Psoas muscle (tissue), 8 donors: ENCODE data around the gene PLGRKT. TPM values are rescaled to one million over a fixed set of nuclear protein-coding genes. Genes with fewer than 3 reads are reported as not detected.
A peak's percentile ranks its signal among the peaks of the same experiment; 100 is the strongest.

Experiments used
- ATAC-seq, 4 donors: fragments of 200-7000 bp; cut with Tn5 transposase; one replicate each; pipeline ENCODE4 v1.9.1; 2020; ENCODE audit warnings: moderate library complexity in 3 of 4, mild to moderate bottlenecking in 2 of 4
- DNase-seq, 2 donors: peaks; one replicate each; pipeline ENCODE4 v3.0.0-alpha.2; 2020
- H3K27ac ChIP-seq: fragments of 200-600 bp; one replicate; pipeline ENCODE4 v1.8.0; 2022
- H3K27me3 ChIP-seq, 3 donors: fragments of 200-600 bp in 1 of 3; one replicate each; pipeline versions ENCODE4 v1.6.1 to v1.8.0; 2013 to 2022; ENCODE audit warnings: low read length in 2 of 3, mild to moderate bottlenecking in 2 of 3, moderate library complexity in 1 of 3; ENCODE audit not compliant: insufficient read depth in 3 of 3
- H3K36me3 ChIP-seq, 2 donors: fragments of 200-600 bp in 1 of 2; one replicate each; pipeline versions ENCODE4 v1.6.1 to v1.8.0; 2013 to 2022; ENCODE audit warnings: low read depth in 1 of 2, mild to moderate bottlenecking in 1 of 2, moderate library complexity in 1 of 2; ENCODE audit not compliant: insufficient read depth in 1 of 2
- H3K4me1 ChIP-seq: fragments of 200-600 bp; one replicate; pipeline ENCODE4 v1.8.0; 2022
- H3K4me3 ChIP-seq: fragments of 200-600 bp; one replicate; pipeline ENCODE4 v1.8.0; 2022; ENCODE audit warnings: mild to moderate bottlenecking
- H3K9me3 ChIP-seq: fragments of 200-600 bp; one replicate; pipeline ENCODE4 v1.8.0; 2022
- WGBS, 3 donors: extraction: QIAGEN DNeasy Blood & Tissue Kit; methylation state at CpG; one replicate each; pipeline versions ENCODE4 v1.1.6 to v1.1.7; 2013; 5-methylcytosine and 5-hydroxymethylcytosine counted together
- intact Hi-C, 2 donors: fragments of 100-400 bp; cut with DNase I; formaldehyde crosslinking; loops; one replicate each; pipeline versions ENCODE4 v1.11.0 to v1.14.2; 2022
- polyA plus RNA-seq, 3 donors: library from polyadenylated mRNA; stranded (reverse); fragments of 200-250 nt; gene quantifications; one replicate each; pipeline ENCODE4 v1.2.3, GENCODE V29; 2013
- total RNA-seq, 4 donors: library from RNA; stranded (reverse); fragmentation: NEBNext Ultra II Directional in 2 of 4; extraction: Animal tissue kit (Norgen Biotek cat#: 25700) in 2 of 4; gene quantifications; one replicate each; pipeline versions ENCODE4 v1.2.1 to v1.2.4, GENCODE V29; 2021 to 2023
- TF ChIP-seq, protein P1 (sequence below): fragments of 200-600 bp; IDR thresholded peaks from one replicate; pipeline ENCODE4 v1.8.0; 2022; ENCODE audit warnings: antibody characterized with exemption
- donor health status: healthy with polysubstance abuse.
- donor health status: DM: no; HTN: no; CAD: no; lungs with moderate emphysema.
- donor health status: Bipolar disorder and iron deficiency.
- donor health status: healthy.
- donor health status: DM: yes; HTN: yes; CAD: no.
- donor health status: DM: no; HTN: no; CAD: no.
- donor health status: DM: no; HTN: no; CAD: no.
- donor health status: DM: yes; HTN: yes; CAD: no.

PLGRKT gene
- total and polyA plus RNA-seq, 7 donors, result 21.4 to 50.4 (median 26.4) TPM

DNA sequence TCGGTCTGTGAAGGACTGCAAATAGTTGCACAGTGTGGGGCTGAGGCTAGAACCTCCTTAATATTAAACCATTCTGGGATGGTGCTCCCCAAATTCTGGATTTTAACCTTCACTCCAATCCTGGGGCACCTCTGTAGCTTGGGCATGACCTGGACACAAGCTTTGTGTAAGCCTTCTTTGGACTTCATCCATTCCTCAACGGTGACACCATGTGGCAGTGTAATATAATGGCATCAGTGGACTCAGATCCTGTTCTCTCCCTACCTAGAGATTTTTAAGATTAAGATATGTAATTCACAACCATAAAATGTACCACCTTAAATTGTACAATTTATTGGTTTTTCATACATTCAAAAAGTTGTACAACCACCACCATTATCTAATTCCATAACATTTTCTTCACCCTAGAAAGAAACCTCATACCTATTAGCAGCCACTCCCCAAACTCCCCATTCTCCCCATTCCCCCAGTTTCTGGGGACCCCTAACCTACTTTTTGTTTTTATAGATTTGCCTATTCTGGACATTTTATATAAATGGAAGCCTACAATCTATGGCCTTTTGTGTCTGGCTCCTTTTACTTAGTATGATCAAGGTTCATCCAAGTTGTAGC, 4.8 kb upstream of the PLGRKT start:
- Histone ChIP-seq H3K4me1 (peaks cover 7% of the 10 kb centered on the region), H3K4me3 (no peak overlapping the region), H3K36me3 (no peaks in the 10 kb centered on the region), H3K27ac (no peak overlapping the region), H3K9me3 (no peaks in the 10 kb centered on the region), H3K27me3 (no peaks in the 10 kb centered on the region)
- ATAC-seq (peak in 3 of 4 donors; percentile 42 to 49 (median 47)), DNase-seq (no peak)
- WGBS, 3 donors, result 35 to 42% (median 39%) methylated on average over 2 of the region's 2 CpGs
- TF ChIP-seq, protein P1, sequence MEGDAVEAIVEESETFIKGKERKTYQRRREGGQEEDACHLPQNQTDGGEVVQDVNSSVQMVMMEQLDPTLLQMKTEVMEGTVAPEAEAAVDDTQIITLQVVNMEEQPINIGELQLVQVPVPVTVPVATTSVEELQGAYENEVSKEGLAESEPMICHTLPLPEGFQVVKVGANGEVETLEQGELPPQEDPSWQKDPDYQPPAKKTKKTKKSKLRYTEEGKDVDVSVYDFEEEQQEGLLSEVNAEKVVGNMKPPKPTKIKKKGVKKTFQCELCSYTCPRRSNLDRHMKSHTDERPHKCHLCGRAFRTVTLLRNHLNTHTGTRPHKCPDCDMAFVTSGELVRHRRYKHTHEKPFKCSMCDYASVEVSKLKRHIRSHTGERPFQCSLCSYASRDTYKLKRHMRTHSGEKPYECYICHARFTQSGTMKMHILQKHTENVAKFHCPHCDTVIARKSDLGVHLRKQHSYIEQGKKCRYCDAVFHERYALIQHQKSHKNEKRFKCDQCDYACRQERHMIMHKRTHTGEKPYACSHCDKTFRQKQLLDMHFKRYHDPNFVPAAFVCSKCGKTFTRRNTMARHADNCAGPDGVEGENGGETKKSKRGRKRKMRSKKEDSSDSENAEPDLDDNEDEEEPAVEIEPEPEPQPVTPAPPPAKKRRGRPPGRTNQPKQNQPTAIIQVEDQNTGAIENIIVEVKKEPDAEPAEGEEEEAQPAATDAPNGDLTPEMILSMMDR, result peak; percentile 61
- intact Hi-C loops, result loop anchor here in 1 of 2 donors (10.0 kb wide), 1 partner anchor 272 kb away; no protein-coding TSS in a partner anchor

DNA sequence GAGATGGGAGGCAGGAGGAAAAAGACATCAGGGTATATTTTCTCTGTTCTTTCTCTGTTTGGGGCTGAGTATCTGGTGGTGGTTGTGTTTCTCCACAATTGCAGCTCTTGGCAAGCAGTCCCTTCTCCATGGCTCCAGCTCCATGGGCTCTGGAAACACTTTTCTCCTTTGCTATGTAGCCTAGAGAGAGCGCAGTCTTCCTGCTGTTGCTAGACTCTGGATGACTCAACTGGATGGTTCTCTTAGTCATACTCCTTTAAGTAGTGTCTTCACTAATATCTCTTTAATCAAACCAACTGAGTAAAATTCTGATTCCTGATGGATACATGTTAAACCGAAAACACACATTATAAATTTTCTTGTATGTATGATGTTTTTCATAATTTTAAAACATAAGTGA, 3.3 kb upstream of the PLGRKT start:
- intact Hi-C loops, result loop anchor here in 1 of 2 donors (10.0 kb wide), 1 partner anchor 274 kb away; no protein-coding TSS in a partner anchor
- DNase-seq (no peak), ATAC-seq (no peak)
- H3K9me3 ChIP-seq, result no peaks in the 10 kb centered on the region
- no peaks in the 10 kb centered on the region for H3K27me3 ChIP-seq
- H3K36me3 ChIP-seq, result peaks cover 2 to 3% of the 10 kb centered on the region in 2 donors
- H3K27ac ChIP-seq, result no peak overlapping the region
- peaks cover 12% of the 10 kb centered on the region for H3K4me1 ChIP-seq
- WGBS, 3 donors, result 97 to 100% (median 98%) methylated on average over 2 of the region's 2 CpGs
- no peak overlapping the region for H3K4me3 ChIP-seq
- TF ChIP-seq, protein P1, result no peak

- Histone ChIP-seq H3K27ac (no peak overlapping the region), H3K4me3 (no peak overlapping the region), H3K9me3 (no peaks in the 10 kb centered on the region), H3K36me3 (peaks cover 2 to 9% of the 10 kb centered on the region in 2 donors), H3K4me1 (peaks cover 15% of the 10 kb centered on the region), H3K27me3 (no peaks in the 10 kb centered on the region)
- ATAC-seq, result no peak
- DNase-seq, result no peak
- TF ChIP-seq, protein P1, result no peak
- WGBS, 3 donors, result 88 to 93% (median 92%) methylated on average over 3 of the region's 3 CpGs
- intact Hi-C loops, result loop anchor here in 1 of 2 donors (10.0 kb wide), 1 partner anchor 274 kb away; no protein-coding TSS in a partner anchor
Observed at GRCh38 chr9:5440426-5440825, 2.7 kb upstream of the PLGRKT start.

- peak overlapping the region; percentile 92 for H3K27ac ChIP-seq
- ATAC-seq, result peak; percentile 16 to 38 (median 26)
- H3K27me3 ChIP-seq, result no peaks in the 10 kb centered on the region
- peak overlapping the region; percentile 70 for H3K4me3 ChIP-seq
- TF ChIP-seq, protein P1, result no peak
- DNase-seq, result no peak
- intact Hi-C loops, result loop anchor here in 1 of 2 donors (5.0 to 10.0 kb wide), 3 partner anchors 149 to 694 kb away; partner anchors contain the start of genes AK3 and ERMP1
- 58 to 69% (median 58%) methylated on average over 21 of the region's 21 CpGs for WGBS, 3 donors
- H3K36me3 ChIP-seq, result peaks cover 2 to 15% of the 10 kb centered on the region in 2 donors
- no peaks in the 10 kb centered on the region for H3K9me3 ChIP-seq
- peaks cover 15% of the 10 kb centered on the region for H3K4me1 ChIP-seq
Observed at GRCh38 chr9:5438301-5439162, 807 bp upstream of the PLGRKT start.
